HG03139 (cell line): Measurements from ENCODE around the gene GPC5.
"Not testable (repeated sequence)": the region's sequence is repeated elsewhere in the genome, so short reads cannot be mapped to it uniquely, and the experiment has no call there.

Experiments used
- ATAC-seq: cut with Tn5 transposase; IDR thresholded peaks from one replicate; pipeline ENCODE4 v1.9.1; 2021; ENCODE audit not compliant: unreplicated experiment

GPC5 gene

GRCh38 chr13:92513672-92514071 is 1115.3 kb downstream of the GPC5 start:
- no peak for ATAC-seq

GRCh38 chr13:92514420-92515125 is 1116.2 kb downstream of the GPC5 start:
- ATAC-seq = no peak

GRCh38 chr13:92516878-92517277 is 1118.5 kb downstream of the GPC5 start:
- ATAC-seq = not testable (repeated sequence)

GRCh38 chr13:92518622-92519021 is 1120.2 kb downstream of the GPC5 start:
- not testable (repeated sequence) for ATAC-seq

- no peak for ATAC-seq
These were observed 1131.9 kb downstream of the GPC5 start for GRCh38 chr13:92530364-92530763.

- ATAC-seq = no peak
These were observed 1137.0 kb downstream of the GPC5 start for GRCh38 chr13:92535222-92536006.

GRCh38 chr13:92537471-92537870 is 1139.0 kb downstream of the GPC5 start:
- ATAC-seq = no peak

- no peak for ATAC-seq
These were observed 1139.7 kb downstream of the GPC5 start for GRCh38 chr13:92538164-92538563.

- ATAC-seq = not testable (repeated sequence)
These were observed 1140.7 kb downstream of the GPC5 start for GRCh38 chr13:92539148-92539547.

- ATAC-seq = no peak
These were observed 1148.8 kb downstream of the GPC5 start for GRCh38 chr13:92547266-92547665.

GRCh38 chr13:92549276-92549675 is 1150.9 kb downstream of the GPC5 start:
- ATAC-seq = no peak

- ATAC-seq = no peak
These were observed 1155.2 kb downstream of the GPC5 start for GRCh38 chr13:92553470-92554114.

- ATAC-seq = no peak
These were observed 1162.5 kb downstream of the GPC5 start for GRCh38 chr13:92560883-92561282.

GRCh38 chr13:92564942-92565341 is 1166.5 kb downstream of the GPC5 start:
- ATAC-seq = no peak

- ATAC-seq = no peak
These were observed 1168.3 kb downstream of the GPC5 start for GRCh38 chr13:92566767-92567166.

- no peak for ATAC-seq
These were observed 1173.8 kb downstream of the GPC5 start for GRCh38 chr13:92572190-92572589.

GRCh38 chr13:92573467-92574057 is 1175.1 kb downstream of the GPC5 start:
- ATAC-seq = no peak

- ATAC-seq = no peak
These were observed 1176.1 kb downstream of the GPC5 start for GRCh38 chr13:92574499-92574898.

GRCh38 chr13:92575777-92576176 is 1177.4 kb downstream of the GPC5 start:
- no peak for ATAC-seq

- no peak for ATAC-seq
These were observed 1179.9 kb downstream of the GPC5 start for GRCh38 chr13:92578358-92578757.

- no peak for ATAC-seq
These were observed 1191.5 kb downstream of the GPC5 start for GRCh38 chr13:92589955-92590354.
